H9 (cell line): ENCODE results near the gene CCDC91. TPM values are rescaled to one million over a fixed set of nuclear protein-coding genes. Genes with fewer than 3 reads are reported as not detected.

Experiments used
- DNase-seq: peaks from one replicate; pipeline ENCODE4 v3.0.0-alpha.2; 2017
- H2AFZ ChIP-seq: one replicate; pipeline ENCODE4 v1.6.1; 2013; ENCODE audit warnings: mild to moderate bottlenecking, low read length, control low read depth, moderate library complexity
- H2AK5ac ChIP-seq: 2 replicates; pipeline ENCODE4 v1.6.1; 2013; ENCODE audit warnings: low read length, control low read depth, mixed read lengths; ENCODE audit not compliant: insufficient read length
- H2BK120ac ChIP-seq: one replicate; pipeline ENCODE4 v1.6.1; 2013; ENCODE audit warnings: low read depth, mild to moderate bottlenecking, low read length, control low read depth, inconsistent platforms; ENCODE audit not compliant: poor library complexity, severe bottlenecking
- H2BK12ac ChIP-seq: 2 replicates; pipeline ENCODE4 v1.6.1; 2013; ENCODE audit warnings: low read length, control low read depth, mixed read lengths, low read depth; ENCODE audit not compliant: insufficient read length
- H2BK15ac ChIP-seq: 2 replicates; pipeline ENCODE4 v1.6.1; 2013; ENCODE audit warnings: low read depth, low read length, control low read depth
- H2BK20ac ChIP-seq: one replicate; pipeline ENCODE4 v1.6.1; 2013; ENCODE audit warnings: low read depth, mild to moderate bottlenecking, low read length, control low read depth, inconsistent platforms; ENCODE audit not compliant: poor library complexity, severe bottlenecking
- H2BK5ac ChIP-seq: 2 replicates; pipeline ENCODE4 v1.6.1; 2013; ENCODE audit warnings: low read length, control low read depth, mixed read lengths; ENCODE audit not compliant: insufficient read length
- H3K14ac ChIP-seq: 2 replicates; pipeline ENCODE4 v1.6.1; 2013; ENCODE audit warnings: low read length, control low read depth; ENCODE audit not compliant: insufficient read depth
- H3K18ac ChIP-seq: 2 replicates; pipeline ENCODE4 v1.6.1; 2013; ENCODE audit warnings: low read depth, mild to moderate bottlenecking, mixed read lengths, low read length, control low read depth; ENCODE audit not compliant: insufficient read length
- H3K23ac ChIP-seq: 2 replicates; pipeline ENCODE4 v1.6.1; 2013; ENCODE audit warnings: low read length, control low read depth, mixed read lengths, low read depth; ENCODE audit not compliant: insufficient read length
- H3K23me2 ChIP-seq: 2 replicates; pipeline ENCODE4 v1.6.1; 2013; ENCODE audit warnings: low read depth, mild to moderate bottlenecking, mixed read lengths, low read length, control low read depth; ENCODE audit not compliant: insufficient read length, poor library complexity, severe bottlenecking
- H3K27ac ChIP-seq: 2 replicates; pipeline ENCODE4 v1.5.1; 2013; ENCODE audit warnings: low read length, control low read depth, mixed read lengths, low read depth; ENCODE audit not compliant: insufficient read length
- H3K27me3 ChIP-seq: 2 replicates; pipeline ENCODE4 v1.6.1; 2013; ENCODE audit warnings: low read length, control low read depth, inconsistent platforms; ENCODE audit not compliant: insufficient read depth
- H3K4ac ChIP-seq: 2 replicates; pipeline ENCODE4 v1.6.1; 2013; ENCODE audit warnings: low read depth, mild to moderate bottlenecking, control low read depth, inconsistent platforms, low read length, moderate library complexity
- H3K4me1 ChIP-seq: 2 replicates; pipeline ENCODE4 v1.6.1; 2013; ENCODE audit warnings: low read length, control low read depth, inconsistent platforms; ENCODE audit not compliant: insufficient read depth
- H3K4me2 ChIP-seq: 2 replicates; pipeline ENCODE4 v1.6.1; 2013; ENCODE audit warnings: low read length, control low read depth, mixed read lengths; ENCODE audit not compliant: insufficient read length, insufficient read depth
- H3K56ac ChIP-seq: 2 replicates; pipeline ENCODE4 v1.6.1; 2013; ENCODE audit warnings: low read depth, mild to moderate bottlenecking, mixed read lengths, low read length, control low read depth; ENCODE audit not compliant: insufficient read length
- H3K79me1 ChIP-seq: 2 replicates; pipeline ENCODE4 v1.6.1; 2013; ENCODE audit warnings: low read depth, mild to moderate bottlenecking, moderate library complexity, low read length, control low read depth, inconsistent platforms; ENCODE audit not compliant: insufficient read depth, poor library complexity, severe bottlenecking
- H3K79me2 ChIP-seq: 2 replicates; pipeline ENCODE4 v1.6.1; 2013; ENCODE audit warnings: low read length, control low read depth, inconsistent platforms; ENCODE audit not compliant: insufficient read depth
- H3K9ac ChIP-seq: 2 replicates; pipeline ENCODE4 v1.6.1; 2013; ENCODE audit warnings: low read length, control low read depth, mixed read lengths; ENCODE audit not compliant: insufficient read length; ENCODE audit errors: extremely low read depth
- H3K9me3 ChIP-seq: one replicate; pipeline ENCODE4 v1.6.1; 2013; ENCODE audit warnings: low read depth, low read length, inconsistent platforms; ENCODE audit not compliant: control insufficient read depth
- H3T11ph ChIP-seq: one replicate; pipeline ENCODE4 v1.6.1; 2013; ENCODE audit warnings: mild to moderate bottlenecking, low read length, control low read depth, inconsistent platforms
- H4K20me1 ChIP-seq: one replicate; pipeline ENCODE4 v1.6.1; 2013; ENCODE audit not compliant: control insufficient read depth, insufficient read length, insufficient read depth
- H4K5ac ChIP-seq: 2 replicates; pipeline ENCODE4 v1.6.1; 2013; ENCODE audit warnings: low read depth, mild to moderate bottlenecking, mixed read lengths, low read length, control low read depth; ENCODE audit not compliant: insufficient read length
- H4K8ac ChIP-seq: replicated peaks from 2 replicates; pipeline ENCODE4 v1.6.1; 2013; ENCODE audit warnings: low read length, control low read depth, mixed read lengths, low read depth; ENCODE audit not compliant: insufficient read length
- H4K91ac ChIP-seq: 2 replicates; pipeline ENCODE4 v1.6.1; 2013; ENCODE audit warnings: low read depth, mild to moderate bottlenecking, moderate library complexity, mixed read lengths, low read length, control low read depth; ENCODE audit not compliant: insufficient read length
- H3K27ac Mint-ChIP-seq, 3 experiments: 2 replicates in 2 of 3; 3 replicates in 1 of 3; pipeline ENCODE4 v1.8.0; 2020 to 2021; ENCODE audit warnings: mixed read lengths in 3 of 3, mild to moderate bottlenecking in 1 of 3, moderate library complexity in 1 of 3
- H3K27me3 Mint-ChIP-seq: 2 replicates; pipeline ENCODE4 v1.8.0; 2021; ENCODE audit warnings: low read depth, mild to moderate bottlenecking, moderate library complexity, mixed read lengths
- H3K36me3 Mint-ChIP-seq, 3 experiments: 2 replicates in 2 of 3; 3 replicates in 1 of 3; pipeline ENCODE4 v1.8.0; 2020 to 2021; ENCODE audit warnings: low read depth in 3 of 3, mixed read lengths in 3 of 3; ENCODE audit not compliant: insufficient read depth in 1 of 3
- H3K4me1 Mint-ChIP-seq, 2 experiments: 2 replicates each; pipeline ENCODE4 v1.8.0; 2020; ENCODE audit warnings: mixed read lengths in 2 of 2
- H3K4me3 Mint-ChIP-seq, 2 experiments: 2 replicates in 1 of 2; 3 replicates in 1 of 2; pipeline ENCODE4 v1.8.0; 2020 to 2021; ENCODE audit warnings: mild to moderate bottlenecking in 2 of 2, mixed read lengths in 2 of 2, moderate library complexity in 1 of 2
- H3K9me3 Mint-ChIP-seq, 2 experiments: 2 replicates in 1 of 2; 3 replicates in 1 of 2; pipeline ENCODE4 v1.8.0; 2020; ENCODE audit warnings: mild to moderate bottlenecking in 2 of 2, mixed read lengths in 2 of 2, moderate library complexity in 1 of 2
- WGBS: extraction: QIAGEN DNeasy Blood & Tissue Kit; methylation state at CpG from one replicate; pipeline ENCODE4 v1.1.7; 2013; ENCODE audit warnings: missing lambda C conversion rate, low lambda C conversion rate, mixed read lengths; ENCODE audit not compliant: insufficient read length; ENCODE audit errors: extremely low coverage; 5-methylcytosine and 5-hydroxymethylcytosine counted together
- total RNA-seq: library from RNA; stranded (reverse); gene quantifications from 2 replicates; pipeline ENCODE4 v1.2.1, GENCODE V29; 2021
- TF ChIP-seq, protein P1 (sequence below): fragments of 200-600 bp; sonication (generic); conservative IDR thresholded peaks from 3 replicates; pipeline ENCODE4 v1.8.0; 2021; ENCODE audit warnings: antibody characterized with exemption, mild to moderate bottlenecking

CCDC91 gene
- total RNA-seq, 1 experiment from 2014 or later, result 22.7 TPM

DNA sequence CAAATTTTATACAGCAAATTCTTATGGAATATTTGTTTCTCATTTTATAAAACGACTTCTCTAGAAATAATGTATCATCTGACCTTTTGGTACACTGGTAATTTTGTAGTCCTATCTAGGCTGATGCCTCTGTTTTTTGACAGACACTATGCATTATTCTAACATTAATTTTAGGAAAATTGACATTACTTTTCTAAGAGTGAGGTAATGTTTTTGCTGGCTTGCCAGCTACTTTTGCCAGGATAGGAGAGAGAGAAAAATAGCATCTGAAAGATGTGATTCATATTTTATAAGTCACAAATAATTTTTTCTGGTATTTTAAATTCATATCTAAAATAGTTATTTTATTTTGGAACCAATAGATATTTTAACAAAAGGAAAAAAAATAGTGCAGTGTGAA lies 153.5 kb downstream of the CCDC91 start:
- Histone ChIP-seq H2BK12ac (no peak overlapping the region), H3K9me3 (no peaks in the 10 kb centered on the region), H3K56ac (no peak overlapping the region), H3K23ac (no peak overlapping the region), H4K8ac (no peak overlapping the region), H2BK20ac (no peak overlapping the region), H3K18ac (no peak overlapping the region), H2BK120ac (no peak overlapping the region), H3K79me1 (no peaks in the 10 kb centered on the region), H3K9ac (no peak overlapping the region), H3K23me2 (no peaks in the 10 kb centered on the region), H2AK5ac (no peak overlapping the region), H4K91ac (no peak overlapping the region), H2BK15ac (no peak overlapping the region), H3K4me1 (no peaks in the 10 kb centered on the region), H3T11ph (no peak overlapping the region), H3K27ac (no peak overlapping the region), H2AFZ (no peak overlapping the region), H4K5ac (no peak overlapping the region), H3K79me2 (no peaks in the 10 kb centered on the region), H2BK5ac (no peak overlapping the region), H3K27me3 (no peaks in the 10 kb centered on the region), H3K14ac (no peak overlapping the region), H4K20me1 (no peaks in the 10 kb centered on the region), H3K4ac (no peak overlapping the region), H3K4me2 (no peak overlapping the region)
- peaks cover 3 to 6% (median 5%) of the 10 kb centered on the region in 3 experiments; a peak in 6 of 7 replicates for H3K36me3 Mint-ChIP-seq
- no peak for DNase-seq
- H3K27me3 Mint-ChIP-seq, result no peaks in the 10 kb centered on the region
- no peak overlapping the region for H3K4me3 Mint-ChIP-seq
- H3K4me1 Mint-ChIP-seq, result peaks cover 9 to 11% of the 10 kb centered on the region in 2 experiments
- TF ChIP-seq, protein P1, sequence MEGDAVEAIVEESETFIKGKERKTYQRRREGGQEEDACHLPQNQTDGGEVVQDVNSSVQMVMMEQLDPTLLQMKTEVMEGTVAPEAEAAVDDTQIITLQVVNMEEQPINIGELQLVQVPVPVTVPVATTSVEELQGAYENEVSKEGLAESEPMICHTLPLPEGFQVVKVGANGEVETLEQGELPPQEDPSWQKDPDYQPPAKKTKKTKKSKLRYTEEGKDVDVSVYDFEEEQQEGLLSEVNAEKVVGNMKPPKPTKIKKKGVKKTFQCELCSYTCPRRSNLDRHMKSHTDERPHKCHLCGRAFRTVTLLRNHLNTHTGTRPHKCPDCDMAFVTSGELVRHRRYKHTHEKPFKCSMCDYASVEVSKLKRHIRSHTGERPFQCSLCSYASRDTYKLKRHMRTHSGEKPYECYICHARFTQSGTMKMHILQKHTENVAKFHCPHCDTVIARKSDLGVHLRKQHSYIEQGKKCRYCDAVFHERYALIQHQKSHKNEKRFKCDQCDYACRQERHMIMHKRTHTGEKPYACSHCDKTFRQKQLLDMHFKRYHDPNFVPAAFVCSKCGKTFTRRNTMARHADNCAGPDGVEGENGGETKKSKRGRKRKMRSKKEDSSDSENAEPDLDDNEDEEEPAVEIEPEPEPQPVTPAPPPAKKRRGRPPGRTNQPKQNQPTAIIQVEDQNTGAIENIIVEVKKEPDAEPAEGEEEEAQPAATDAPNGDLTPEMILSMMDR, result no peak
- no peaks in the 10 kb centered on the region; a peak in 1 of 5 replicates for H3K9me3 Mint-ChIP-seq
- WGBS, result no CpG with 5 or more reads among the region's 1 CpG
- no peak overlapping the region for H3K27ac Mint-ChIP-seq
